ENCODE results near the gene BABAM2. TPM values are rescaled to one million over a fixed set of nuclear protein-coding genes. Genes with fewer than 3 reads are reported as not detected.
"Not testable (repeated sequence)": the region's sequence is repeated elsewhere in the genome, so short reads cannot be mapped to it uniquely, and the experiment has no call there.

The BABAM2 gene
- total and polyA plus RNA-seq, 2 experiments from 2014 or later = 28.8 to 43.6 TPM

DNA sequence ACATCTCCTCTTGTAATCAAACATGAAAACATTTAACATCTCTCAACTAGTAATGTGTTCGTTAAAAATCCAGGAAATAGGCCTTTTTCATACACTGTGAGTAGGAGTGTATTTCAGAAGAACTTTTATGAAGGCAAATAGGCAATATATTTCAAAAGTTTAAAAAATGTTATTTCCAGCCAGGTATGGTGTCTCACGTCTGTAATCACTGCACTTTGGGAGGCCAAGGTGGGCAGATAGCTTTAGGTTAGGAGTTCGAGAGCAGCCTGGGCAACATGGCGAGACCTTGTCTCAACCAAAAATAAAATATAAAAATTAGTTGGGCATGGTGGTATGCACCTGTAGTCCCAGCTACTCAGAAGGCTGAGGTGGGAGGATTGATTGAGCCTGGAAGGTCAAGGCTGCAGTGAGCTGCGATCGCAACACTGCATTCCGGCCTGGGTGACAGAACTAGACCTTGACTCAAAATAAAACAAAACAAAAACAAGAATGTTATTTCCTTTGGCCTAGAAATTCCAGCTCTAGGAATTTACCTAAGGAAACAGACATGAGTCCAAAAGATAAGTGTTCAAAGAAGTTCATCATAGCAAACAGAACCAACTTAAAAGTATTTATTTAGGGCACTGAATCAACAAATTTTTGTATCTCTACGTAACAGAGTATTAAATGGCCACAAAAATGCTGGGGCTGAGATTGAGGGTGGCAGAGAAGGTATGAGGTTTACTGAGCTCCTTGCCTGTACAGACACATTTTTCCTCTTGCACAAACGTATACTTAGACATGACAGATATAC is 15.2 kb upstream of the BABAM2 start:
- no peaks in the 10 kb centered on the region for H3K79me2 ChIP-seq
- WGBS (ENCODE audit: low lambda C conversion rate, missing lambda C conversion rate) = 83% methylated on average over 9 of the region's 9 CpGs
- H3K9me3 ChIP-seq (ENCODE audit: low read depth) = peaks cover 7% of the 10 kb centered on the region
- no peaks in the 10 kb centered on the region for H4K20me1 ChIP-seq (ENCODE audit: insufficient read depth, poor library complexity, severe bottlenecking)
- H3K4me1 ChIP-seq (ENCODE audit: insufficient read depth) = no peaks in the 10 kb centered on the region
- no peaks in the 10 kb centered on the region for H3K27me3 ChIP-seq
- no peak overlapping the region for H3K4me3 ChIP-seq
- H3K27ac ChIP-seq = no peak overlapping the region
- H3K4me2 ChIP-seq = no peak overlapping the region
- no peaks in the 10 kb centered on the region for H3K36me3 ChIP-seq (replicated peaks; ENCODE audit: insufficient read depth, low read depth)
- H3K9me2 ChIP-seq (replicated peaks; ENCODE audit: insufficient read depth) = no peaks in the 10 kb centered on the region
- TF ChIP-seq EZH2 (IDR thresholded peaks at IDR 0.05; ENCODE audit: borderline replicate concordance) (no peak), EZH2phosphoT487 (IDR thresholded peaks at IDR 0.05; ENCODE audit: low read depth, severe bottlenecking, unreplicated experiment) (no peak)
- TF ChIP-seq, protein P1, sequence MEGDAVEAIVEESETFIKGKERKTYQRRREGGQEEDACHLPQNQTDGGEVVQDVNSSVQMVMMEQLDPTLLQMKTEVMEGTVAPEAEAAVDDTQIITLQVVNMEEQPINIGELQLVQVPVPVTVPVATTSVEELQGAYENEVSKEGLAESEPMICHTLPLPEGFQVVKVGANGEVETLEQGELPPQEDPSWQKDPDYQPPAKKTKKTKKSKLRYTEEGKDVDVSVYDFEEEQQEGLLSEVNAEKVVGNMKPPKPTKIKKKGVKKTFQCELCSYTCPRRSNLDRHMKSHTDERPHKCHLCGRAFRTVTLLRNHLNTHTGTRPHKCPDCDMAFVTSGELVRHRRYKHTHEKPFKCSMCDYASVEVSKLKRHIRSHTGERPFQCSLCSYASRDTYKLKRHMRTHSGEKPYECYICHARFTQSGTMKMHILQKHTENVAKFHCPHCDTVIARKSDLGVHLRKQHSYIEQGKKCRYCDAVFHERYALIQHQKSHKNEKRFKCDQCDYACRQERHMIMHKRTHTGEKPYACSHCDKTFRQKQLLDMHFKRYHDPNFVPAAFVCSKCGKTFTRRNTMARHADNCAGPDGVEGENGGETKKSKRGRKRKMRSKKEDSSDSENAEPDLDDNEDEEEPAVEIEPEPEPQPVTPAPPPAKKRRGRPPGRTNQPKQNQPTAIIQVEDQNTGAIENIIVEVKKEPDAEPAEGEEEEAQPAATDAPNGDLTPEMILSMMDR (IDR thresholded peaks at IDR 0.05; ENCODE audit: poor library complexity) = no peak
- H2AFZ ChIP-seq = no peak overlapping the region
- no peak for DNase-seq (ENCODE audit: low spot score)

DNA sequence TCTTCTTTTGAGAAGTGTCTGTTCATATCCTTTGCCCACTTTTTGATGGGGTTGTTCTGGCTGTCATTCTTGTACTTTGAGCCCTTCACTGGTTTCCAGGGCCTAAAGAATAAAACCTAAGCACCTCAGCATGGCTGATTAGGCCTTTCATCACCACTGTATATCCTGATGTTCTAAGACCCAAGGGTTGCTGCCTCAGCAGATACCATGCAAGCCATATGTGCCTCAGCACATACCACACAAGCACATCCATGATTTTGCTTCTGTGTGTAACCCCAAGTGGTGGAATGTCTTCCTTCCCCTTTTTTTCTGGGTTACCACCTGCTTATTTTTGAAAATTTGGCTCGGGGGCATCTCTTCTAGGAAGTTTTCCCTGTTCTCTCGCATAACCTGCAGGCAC is 11.7 kb upstream of the BABAM2 start:
- no peak overlapping the region for H3K4me2 ChIP-seq
- peaks cover 2% of the 10 kb centered on the region for H3K79me2 ChIP-seq
- H3K27me3 ChIP-seq = no peaks in the 10 kb centered on the region
- no peak overlapping the region for H3K27ac ChIP-seq
- 88% methylated on average over 2 of the region's 2 CpGs for WGBS (ENCODE audit: low lambda C conversion rate, missing lambda C conversion rate)
- no peaks in the 10 kb centered on the region for H3K4me1 ChIP-seq (ENCODE audit: insufficient read depth)
- no peak for DNase-seq (ENCODE audit: low spot score)
- no peak overlapping the region for H2AFZ ChIP-seq
- H3K4me3 ChIP-seq = no peak overlapping the region
- peaks cover 7% of the 10 kb centered on the region for H3K9me3 ChIP-seq (ENCODE audit: low read depth)
- TF ChIP-seq EZH2 (IDR thresholded peaks at IDR 0.05; ENCODE audit: borderline replicate concordance) = no peak
- H3K36me3 ChIP-seq (replicated peaks; ENCODE audit: insufficient read depth, low read depth) = no peaks in the 10 kb centered on the region
- H4K20me1 ChIP-seq (ENCODE audit: insufficient read depth, poor library complexity, severe bottlenecking) = no peaks in the 10 kb centered on the region
- no peaks in the 10 kb centered on the region for H3K9me2 ChIP-seq (replicated peaks; ENCODE audit: insufficient read depth)

DNA sequence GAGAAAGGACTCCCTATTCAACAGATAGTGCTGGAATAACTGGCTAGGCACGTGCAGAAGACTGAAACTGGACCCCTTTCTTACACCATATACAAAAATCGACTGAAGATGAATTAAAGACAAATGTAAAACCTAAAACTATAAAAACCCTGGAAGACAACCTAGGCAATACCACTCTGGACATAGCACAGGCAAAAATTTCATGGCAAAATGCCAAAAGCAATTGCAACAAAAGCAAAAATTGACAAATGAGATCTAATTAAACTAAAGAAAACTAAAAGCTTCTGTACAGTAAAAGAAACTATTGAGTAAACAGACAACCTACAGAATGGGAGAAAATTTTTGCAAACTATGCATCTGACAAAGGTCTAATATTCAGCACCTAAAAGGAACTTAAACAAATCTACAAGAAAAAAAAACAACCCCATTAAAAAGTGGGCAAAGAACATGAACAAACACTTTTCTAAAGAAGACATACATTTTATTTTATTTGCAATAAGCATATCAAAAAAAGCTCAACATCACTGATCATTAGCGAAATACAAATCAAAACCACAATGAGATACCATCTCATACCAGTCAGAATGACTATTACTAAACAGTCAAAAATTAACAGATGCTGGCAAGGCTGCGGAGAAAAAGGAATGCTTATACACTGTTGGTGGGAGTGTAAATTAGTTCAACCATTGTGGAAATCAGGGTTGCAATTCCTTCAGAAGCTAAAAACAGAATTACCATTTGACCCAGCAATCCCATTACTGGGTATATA is 8.5 kb upstream of the BABAM2 start:
- not testable (repeated sequence) for H3K79me2 ChIP-seq; H3K4me1 ChIP-seq (ENCODE audit: insufficient read depth); H3K9me3 ChIP-seq (ENCODE audit: low read depth); DNase-seq (ENCODE audit: low spot score); H3K27me3 ChIP-seq; H2AFZ ChIP-seq; H4K20me1 ChIP-seq (ENCODE audit: insufficient read depth, poor library complexity, severe bottlenecking); H3K9me2 ChIP-seq (replicated peaks; ENCODE audit: insufficient read depth); H3K4me3 ChIP-seq; H3K36me3 ChIP-seq (replicated peaks; ENCODE audit: insufficient read depth, low read depth); H3K27ac ChIP-seq; H3K4me2 ChIP-seq
- 90% methylated on average over 4 of the region's 4 CpGs for WGBS (ENCODE audit: low lambda C conversion rate, missing lambda C conversion rate)

DNA sequence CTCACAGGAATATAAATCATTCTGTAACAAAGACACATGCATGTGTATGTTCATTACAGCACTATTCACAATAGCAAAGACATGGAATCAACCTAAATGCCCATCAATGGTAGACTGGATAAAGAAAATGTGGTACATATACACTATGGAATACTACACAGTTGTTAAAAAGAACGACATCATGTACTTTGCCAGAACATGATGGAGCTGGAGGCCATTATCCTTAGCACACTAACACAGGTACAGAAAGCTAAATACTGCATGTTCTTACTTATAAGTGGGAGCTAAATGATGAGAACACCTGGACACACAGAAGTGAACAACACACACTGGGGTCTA is 8.0 kb upstream of the BABAM2 start:
- H2AFZ ChIP-seq; H3K9me3 ChIP-seq (ENCODE audit: low read depth); H3K27ac ChIP-seq; H3K4me2 ChIP-seq; H3K9me2 ChIP-seq (replicated peaks; ENCODE audit: insufficient read depth); H3K4me1 ChIP-seq (ENCODE audit: insufficient read depth); H3K79me2 ChIP-seq; H3K4me3 ChIP-seq; H3K27me3 ChIP-seq; H4K20me1 ChIP-seq (ENCODE audit: insufficient read depth, poor library complexity, severe bottlenecking); H3K36me3 ChIP-seq (replicated peaks; ENCODE audit: insufficient read depth, low read depth); DNase-seq (ENCODE audit: low spot score): not testable (repeated sequence)
- 100% methylated on average over 1 of the region's 1 CpG for WGBS (ENCODE audit: low lambda C conversion rate, missing lambda C conversion rate)

DNA sequence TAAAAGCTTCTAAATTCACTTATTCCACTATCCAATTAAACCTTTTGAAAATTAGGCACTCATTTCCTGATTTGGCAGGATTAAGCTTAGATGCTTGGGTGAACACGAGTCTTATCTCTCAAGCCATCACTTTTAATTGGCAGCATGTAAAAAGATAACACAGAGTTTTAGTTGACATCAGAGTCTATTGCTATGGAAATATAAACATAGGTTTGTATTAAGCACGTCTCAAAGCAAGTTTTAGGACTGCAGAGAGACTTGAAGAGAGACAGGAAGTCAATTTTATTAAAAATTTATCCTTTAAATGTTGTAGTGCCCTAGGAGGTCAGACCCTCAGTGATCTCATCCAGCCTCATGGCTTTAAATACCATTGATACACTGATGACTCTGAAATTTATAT is 5.9 kb upstream of the BABAM2 start:
- H4K20me1 ChIP-seq (ENCODE audit: insufficient read depth, poor library complexity, severe bottlenecking) = no peaks in the 10 kb centered on the region
- H3K9me2 ChIP-seq (replicated peaks; ENCODE audit: insufficient read depth) = no peaks in the 10 kb centered on the region
- no peaks in the 10 kb centered on the region for H3K9me3 ChIP-seq (ENCODE audit: low read depth)
- H3K4me3 ChIP-seq = no peak overlapping the region
- 15% methylated on average over 2 of the region's 2 CpGs for WGBS (ENCODE audit: low lambda C conversion rate, missing lambda C conversion rate)
- H3K36me3 ChIP-seq (replicated peaks; ENCODE audit: insufficient read depth, low read depth) = no peaks in the 10 kb centered on the region
- no peak overlapping the region for H3K4me2 ChIP-seq
- H2AFZ ChIP-seq = no peak overlapping the region
- no peak overlapping the region for H3K27ac ChIP-seq
- no peak for DNase-seq (ENCODE audit: low spot score)
- no peaks in the 10 kb centered on the region for H3K4me1 ChIP-seq (ENCODE audit: insufficient read depth)
- peaks cover 17% of the 10 kb centered on the region for H3K79me2 ChIP-seq
- no peaks in the 10 kb centered on the region for H3K27me3 ChIP-seq
- TF ChIP-seq EZH2phosphoT487 (IDR thresholded peaks at IDR 0.05; ENCODE audit: low read depth, severe bottlenecking, unreplicated experiment) (no peak), EZH2 (IDR thresholded peaks at IDR 0.05; ENCODE audit: borderline replicate concordance) (no peak)
- TF ChIP-seq, protein P1 (IDR thresholded peaks at IDR 0.05; ENCODE audit: poor library complexity) = no peak

Measured in hepatocyte (in vitro differentiated cells).